Measurements from ENCODE around the gene CNTF.

CNTF gene

DNA sequence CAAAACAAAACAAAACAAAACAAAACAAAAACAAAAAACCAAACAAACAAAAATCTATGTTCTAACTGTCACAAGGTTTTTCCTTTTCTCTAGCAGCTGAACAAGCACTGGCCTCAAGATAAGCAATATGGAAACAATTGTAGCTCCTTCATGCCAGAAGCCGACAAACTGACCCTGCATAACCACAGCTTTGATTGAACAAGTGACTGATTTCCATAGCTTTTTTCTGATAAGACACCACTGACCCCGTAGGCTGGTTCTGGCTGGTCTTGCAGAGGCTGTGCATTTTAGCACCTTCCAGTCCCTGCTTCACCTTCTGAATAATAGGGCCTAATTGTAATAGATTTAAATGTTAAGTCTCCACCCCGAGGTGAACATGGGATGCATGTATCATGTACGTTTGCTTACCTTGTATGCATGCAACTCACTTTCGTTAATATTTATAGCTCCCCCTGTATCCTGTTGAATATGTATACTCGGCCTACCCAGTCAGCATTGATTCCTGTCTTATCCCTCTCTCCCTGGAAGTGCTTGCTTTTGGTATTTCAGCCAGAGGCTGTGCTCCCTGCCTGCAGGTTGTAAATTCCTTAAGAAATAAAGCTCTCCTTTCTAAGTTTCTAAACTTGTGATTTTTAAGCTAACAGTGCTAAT, 49.6 kb downstream of the CNTF start:
- Mint-ChIP-seq H3K4me3 (no peak overlapping the region), H3K4me1 (ENCODE audit: low read depth) (no peaks in the 10 kb centered on the region), H3K27ac (no peak overlapping the region), H3K9me3 (no peaks in the 10 kb centered on the region), H3K36me3 (ENCODE audit: low read depth) (no peaks in the 10 kb centered on the region), H3K27me3 (ENCODE audit: low read depth) (no peaks in the 10 kb centered on the region)
- DNase-seq (ENCODE audit: low spot score), result no peak

DNA sequence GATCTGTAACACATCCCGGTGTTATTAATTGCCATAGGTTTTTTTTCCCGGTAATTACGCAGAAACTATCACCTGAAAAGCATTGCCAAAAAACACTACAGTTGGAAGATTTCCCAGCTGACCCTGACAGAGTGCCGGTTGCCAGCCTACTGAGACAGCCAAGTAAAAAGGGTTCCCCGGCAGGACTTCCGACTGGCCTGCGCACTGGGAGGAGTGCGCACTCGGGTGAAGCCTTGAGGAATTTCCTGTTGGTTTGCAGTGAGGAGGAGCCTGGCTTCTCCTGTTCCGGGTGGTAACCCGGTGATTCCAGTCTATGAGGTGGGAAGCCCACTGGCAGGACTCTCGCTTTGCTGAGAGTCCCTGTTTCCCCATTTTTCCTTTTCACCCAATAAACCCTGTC, 52.1 kb downstream of the CNTF start:
- Mint-ChIP-seq H3K4me3 (no peak overlapping the region), H3K36me3 (ENCODE audit: low read depth) (no peaks in the 10 kb centered on the region), H3K27me3 (ENCODE audit: low read depth) (no peaks in the 10 kb centered on the region), H3K27ac (no peak overlapping the region), H3K4me1 (ENCODE audit: low read depth) (no peaks in the 10 kb centered on the region), H3K9me3 (no peaks in the 10 kb centered on the region)
- DNase-seq (ENCODE audit: low spot score), result no peak

Data from T-helper 2 cell treated with Interferon-gamma antibody and Interleukin-4, amounts not matched to agents 5 μg/mL and 100 μg/mL, for 36 hours (primary cell).